HG03354 (cell line): ENCODE measurements around the gene ACSF3.

Source experiments
- ATAC-seq: cut with Tn5 transposase; IDR thresholded peaks from one replicate; pipeline ENCODE4 v1.9.1; 2021; ENCODE audit warnings: mild to moderate bottlenecking; ENCODE audit not compliant: unreplicated experiment, poor library complexity, severe bottlenecking

The ACSF3 gene

DNA sequence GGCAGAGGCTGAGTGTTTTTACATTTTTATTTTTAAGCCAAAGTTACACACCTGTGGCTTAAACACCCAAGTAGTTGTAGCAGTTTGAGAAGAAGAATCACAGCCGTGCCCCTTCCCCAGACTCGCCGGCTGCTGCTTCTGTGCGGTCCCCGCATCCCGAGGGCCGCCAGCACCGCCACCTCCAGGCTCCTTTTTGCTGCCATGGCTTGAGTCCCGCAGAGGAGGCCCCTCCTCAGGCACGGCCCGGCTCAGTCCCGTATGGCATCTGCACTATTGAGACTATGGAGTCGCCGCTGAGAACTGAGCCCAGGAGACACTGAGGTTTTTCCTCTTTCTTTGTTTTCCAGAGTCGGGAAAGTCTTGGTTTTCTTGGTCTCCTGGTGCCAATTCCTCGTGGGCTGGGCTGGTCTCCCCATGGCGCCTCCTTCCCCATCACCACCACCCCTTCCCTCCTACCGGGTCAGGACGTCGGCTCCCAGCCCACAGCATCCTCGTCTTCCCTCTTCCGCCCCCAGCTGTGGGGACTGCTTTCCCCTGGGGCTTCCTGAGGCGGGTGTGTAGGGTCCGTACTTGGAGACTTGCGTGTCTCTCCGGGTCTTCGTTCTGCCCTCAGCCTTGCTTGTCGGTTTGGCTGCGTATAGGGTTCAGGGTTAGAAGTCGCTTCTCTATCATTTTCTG lies 45.3 kb downstream of the ACSF3 start:
- no peak for ATAC-seq

DNA sequence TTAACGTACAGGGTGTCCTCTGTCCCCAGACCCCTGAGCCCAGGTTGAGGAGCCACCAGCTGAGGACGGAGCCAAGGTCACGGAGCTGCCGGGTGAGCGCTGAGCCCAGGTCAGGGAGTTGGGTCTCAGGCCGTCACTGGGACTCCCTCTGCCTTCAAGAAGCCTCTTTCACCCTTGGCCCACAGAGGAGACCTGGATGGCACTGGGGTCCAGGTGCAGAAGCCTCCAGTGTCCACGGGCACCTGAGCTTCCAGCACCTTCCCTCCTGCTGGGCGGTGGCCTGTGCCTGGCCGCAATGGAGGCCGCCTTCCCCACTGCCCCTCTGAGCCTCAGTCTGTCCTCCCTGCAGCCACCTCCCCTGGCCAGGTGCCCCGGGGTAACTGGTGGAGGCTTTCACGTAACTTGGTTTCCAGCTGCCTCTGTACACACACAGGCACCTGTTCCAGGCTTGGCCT lies 46.3 kb downstream of the ACSF3 start:
- ATAC-seq: no peak

DNA sequence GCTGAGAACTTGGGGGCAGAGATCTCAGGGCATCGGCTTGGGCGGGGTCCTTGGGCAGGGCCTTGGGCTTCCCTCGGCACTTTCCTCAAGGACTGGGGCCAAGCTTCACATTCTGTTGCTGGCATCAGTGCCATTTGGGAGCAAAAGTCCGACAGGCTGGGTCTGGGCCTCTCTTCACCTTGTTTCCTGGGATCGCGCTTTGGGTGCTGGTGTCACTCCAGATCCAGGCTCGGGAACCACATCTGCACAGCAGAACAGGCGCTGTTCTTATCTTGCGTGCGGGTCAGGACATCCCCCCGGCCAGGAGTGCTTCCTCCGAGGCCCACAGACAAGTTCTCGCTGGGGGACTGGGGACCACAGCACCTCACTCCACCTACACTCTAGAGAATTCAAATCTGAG lies 46.7 kb downstream of the ACSF3 start:
- ATAC-seq: no peak

DNA sequence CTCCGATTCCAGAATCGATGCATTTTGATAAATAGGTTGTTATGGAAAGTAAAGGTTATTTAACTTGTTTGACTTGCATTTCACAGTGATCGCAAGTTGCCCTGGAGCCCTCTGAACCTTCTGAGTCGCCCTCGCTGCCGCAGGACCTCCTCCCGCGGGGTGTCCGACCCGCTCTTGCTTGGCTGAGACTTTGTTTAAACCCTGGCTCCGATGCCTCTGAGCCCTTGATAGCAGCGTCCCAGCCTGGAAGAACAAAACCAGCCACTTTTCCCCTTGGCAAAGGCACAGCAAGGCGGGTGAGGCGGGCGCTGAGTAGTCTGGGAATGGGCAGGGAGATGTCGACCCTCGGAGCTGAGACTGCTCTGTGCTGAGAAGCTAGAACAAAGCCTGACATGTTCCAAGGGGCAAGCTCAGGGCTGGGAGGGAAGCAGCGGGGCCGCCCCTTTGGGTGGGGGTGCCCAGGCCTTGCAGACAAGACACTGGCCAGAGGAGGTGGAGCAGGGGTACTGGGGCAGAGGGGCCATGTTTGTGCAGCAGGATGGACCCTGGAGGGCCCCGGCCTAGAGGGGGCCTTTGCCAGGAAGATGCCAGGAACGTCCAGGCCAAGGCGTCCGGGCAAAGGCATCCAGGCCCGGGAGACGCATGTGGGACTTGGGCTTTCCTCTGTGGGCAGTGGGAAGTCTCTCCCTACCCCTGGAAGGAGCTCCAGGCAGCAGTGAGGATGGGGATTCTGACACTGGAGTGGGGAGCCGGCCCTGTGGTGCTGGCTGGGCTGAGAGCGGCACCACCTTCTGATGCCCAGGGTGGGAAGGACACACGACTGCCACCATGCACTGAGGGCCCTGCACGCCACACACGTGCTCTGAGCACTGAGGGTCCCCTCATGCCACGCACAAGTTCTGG lies 47.6 kb downstream of the ACSF3 start:
- ATAC-seq: no peak

DNA sequence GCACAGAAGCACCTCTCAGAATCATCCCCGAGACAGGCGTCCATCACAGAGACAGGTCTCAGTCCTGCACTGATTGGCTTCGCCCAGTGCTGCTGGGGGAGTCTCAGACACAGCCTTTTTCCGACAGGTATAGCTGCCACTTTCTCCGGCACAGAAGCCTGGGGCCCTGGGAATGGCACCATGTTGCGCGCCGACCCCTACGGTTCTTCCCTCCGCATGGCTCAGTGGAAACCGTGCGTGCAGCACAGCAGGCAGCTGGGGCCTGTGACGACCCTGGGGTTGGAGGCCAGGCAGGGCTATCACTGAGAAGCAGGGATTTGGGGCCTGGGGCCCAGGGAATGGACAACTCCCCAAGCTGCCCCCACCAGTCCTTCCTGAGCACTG lies 48.2 kb downstream of the ACSF3 start:
- no peak for ATAC-seq

DNA sequence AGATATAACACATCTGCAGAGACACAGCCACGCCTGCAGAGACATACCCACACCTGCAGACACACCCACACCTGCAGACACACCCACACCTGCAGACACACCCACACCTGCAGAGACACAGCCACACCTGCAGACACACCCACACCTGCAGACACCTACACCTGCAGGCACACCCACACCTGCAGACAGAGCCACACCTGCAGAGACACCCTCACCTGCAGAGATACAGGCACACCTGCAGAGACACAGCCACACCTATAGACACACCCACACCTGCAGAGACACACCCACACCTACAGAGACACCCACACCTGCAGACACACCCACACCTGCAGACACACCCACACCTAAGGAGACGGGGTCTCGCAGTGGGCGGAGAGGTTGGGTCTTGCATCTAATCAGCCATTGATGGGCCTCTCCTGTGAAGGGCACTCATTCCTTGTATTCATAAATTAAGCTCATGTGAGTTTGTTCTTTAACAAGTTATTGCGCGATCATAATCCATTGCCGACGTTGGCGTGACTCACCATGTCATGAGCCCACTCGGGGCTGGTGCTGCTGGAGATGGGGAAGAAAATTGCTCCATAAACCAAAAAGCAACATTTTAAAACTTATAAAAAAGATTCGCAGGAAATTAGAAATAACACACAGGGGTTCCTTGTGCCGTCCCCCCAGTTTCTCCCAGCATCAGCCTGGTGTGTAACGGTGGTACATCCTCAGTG lies 49.0 kb downstream of the ACSF3 start:
- ATAC-seq: no peak

DNA sequence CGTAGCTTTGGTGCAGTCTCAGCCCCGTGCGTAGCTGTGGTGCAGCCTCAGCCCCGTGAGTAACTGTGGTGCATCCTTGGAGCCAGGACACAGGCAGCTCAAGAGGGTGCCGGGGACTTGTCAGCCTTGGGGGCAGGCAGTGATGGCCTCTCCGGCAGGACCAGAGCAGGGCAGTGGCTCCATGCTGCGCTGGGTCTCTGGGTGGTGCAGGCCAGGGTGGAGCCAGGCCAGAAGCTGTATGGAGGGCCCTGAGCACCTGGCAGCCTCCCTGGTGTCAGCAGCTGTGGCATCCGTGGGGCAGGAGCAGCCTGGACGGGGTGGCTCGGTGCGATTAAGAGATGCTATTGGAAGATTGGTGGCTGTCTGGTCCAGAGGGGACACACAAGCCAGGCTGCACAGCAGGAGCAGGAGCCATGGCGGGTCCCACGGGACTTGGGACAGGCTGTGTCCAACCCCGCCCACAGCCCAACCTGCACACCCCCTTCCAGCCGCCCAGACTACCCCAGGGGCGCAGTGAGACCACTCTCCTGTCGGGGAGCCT lies 49.6 kb downstream of the ACSF3 start:
- no peak for ATAC-seq

DNA sequence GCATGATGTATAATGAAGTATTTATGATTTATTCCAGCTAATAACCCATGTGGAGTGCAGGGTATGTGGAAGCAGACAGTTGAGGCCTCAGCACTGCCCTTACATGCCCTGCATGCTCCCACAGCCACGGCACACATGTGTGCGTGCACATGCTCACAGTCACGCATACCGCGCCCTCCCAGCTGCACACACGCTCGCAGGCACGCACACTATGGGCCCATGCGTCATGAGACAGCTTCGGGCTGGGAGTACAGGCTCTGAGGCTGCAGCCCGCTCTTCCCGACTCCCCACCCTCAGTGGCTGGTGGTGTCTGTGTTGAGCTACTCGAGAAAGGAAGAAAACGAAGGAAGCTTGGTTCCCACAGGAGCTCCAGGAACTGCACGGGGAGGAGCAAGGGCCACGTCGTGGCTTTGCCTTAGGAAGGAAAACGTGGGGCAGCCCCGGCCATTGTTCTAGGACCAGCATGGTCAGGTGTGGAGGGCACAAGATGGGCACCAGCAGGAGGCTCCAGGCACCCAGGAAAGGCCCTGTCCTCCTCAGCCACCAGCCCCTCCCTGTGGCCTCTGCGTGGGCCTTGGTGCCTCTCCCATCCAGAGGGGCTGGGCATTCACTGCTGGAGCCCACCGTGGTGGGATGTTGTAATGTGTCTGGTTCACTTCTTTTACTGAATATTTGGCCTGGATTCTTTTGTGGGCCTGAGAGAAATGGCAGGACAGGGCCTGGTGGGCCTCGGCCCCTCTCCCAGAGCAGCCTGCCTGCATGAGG lies 50.4 kb downstream of the ACSF3 start:
- no peak for ATAC-seq

DNA sequence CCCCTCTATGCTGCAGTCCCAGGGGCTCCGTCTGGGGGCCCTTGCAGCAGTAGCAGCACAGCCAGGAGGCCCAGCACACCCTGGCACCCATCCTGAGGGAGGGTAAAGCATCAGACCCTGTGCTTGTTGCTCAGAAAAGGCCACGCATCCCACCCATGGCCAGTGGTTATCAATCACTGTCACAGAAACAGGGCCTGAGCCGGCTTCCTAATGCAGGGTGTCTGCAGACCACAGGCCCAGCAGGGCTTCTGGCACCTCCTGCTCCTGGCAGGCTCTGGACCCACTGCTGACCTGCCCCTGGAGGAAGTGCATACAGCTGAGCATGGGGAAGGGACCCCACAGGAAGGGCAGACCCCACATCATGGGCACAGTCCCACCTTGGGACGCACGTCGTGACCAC lies 51.0 kb downstream of the ACSF3 start:
- ATAC-seq: no peak

DNA sequence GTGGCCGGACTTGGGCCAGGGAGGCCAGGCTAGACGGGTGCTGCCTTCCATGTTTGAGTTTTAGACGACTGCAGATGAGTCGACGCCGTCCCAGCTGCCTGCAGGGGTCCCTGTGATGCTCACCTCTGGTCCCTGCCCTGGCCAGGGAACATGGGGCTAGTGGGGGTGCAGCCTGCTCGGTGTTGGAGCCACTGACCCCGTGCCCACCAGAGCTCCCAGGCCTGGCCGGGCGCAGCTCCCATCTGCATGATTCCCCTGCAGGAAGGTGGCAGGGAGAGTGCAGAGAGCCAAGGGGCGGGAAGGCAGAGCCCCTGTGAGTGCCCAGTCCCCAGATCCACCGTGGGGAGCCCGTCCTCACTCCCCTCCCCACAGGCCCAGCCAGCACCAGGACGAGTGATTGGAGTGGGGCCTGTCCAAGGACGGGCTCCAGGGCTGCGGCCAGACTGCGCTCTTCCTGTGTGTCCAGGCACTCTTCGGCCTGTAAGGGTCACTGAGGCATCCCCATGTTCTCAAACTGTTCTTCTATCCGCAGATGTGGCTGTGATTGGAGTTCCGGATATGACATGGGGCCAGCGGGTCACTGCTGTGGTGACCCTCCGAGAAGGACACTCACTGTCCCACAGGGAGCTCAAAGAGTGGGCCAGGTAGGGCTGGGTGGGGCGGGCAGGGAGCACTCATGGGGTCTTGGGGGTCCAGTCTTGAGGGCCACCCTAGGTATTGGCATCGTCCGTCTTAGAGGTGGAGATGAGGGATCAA lies 51.9 kb downstream of the ACSF3 start:
- ATAC-seq: no peak

DNA sequence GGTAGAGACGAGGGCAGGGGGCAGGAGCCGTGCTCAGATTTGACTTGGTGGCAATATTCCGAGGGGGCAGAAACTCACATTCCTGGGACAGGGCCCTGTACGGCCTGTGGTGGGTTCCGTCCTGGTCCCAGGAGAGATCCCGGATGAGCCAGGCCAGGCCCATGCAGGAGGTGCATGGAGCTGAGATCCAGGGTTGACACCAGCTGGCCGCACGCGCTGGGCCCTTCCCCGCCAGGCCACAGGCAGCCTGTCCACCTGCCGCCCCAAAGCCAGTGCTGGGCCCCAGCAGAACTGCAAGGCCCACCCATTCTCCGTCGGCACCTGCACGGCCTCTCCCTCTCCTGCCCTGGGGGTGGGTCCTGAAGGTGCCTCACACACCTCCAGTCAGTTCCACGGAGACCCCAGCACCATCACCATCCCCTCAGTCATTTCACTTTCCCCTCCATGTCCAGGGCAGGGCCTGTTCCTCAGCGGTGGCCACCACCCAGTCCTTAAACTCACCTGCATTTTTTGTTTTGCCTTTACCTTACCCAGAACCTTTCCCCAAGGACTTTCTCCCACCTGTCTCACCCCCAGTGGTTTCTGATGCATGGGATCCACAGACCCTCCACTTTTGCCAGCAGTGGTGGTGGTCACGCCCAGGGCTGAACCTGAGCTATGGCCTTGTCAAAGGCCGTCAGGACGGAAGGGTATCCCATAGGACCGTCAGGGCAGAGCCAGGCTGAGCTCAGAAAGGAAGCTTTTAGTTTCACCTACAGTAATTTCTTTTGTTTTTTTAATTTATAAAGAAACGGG lies 52.8 kb downstream of the ACSF3 start:
- ATAC-seq: no peak

DNA sequence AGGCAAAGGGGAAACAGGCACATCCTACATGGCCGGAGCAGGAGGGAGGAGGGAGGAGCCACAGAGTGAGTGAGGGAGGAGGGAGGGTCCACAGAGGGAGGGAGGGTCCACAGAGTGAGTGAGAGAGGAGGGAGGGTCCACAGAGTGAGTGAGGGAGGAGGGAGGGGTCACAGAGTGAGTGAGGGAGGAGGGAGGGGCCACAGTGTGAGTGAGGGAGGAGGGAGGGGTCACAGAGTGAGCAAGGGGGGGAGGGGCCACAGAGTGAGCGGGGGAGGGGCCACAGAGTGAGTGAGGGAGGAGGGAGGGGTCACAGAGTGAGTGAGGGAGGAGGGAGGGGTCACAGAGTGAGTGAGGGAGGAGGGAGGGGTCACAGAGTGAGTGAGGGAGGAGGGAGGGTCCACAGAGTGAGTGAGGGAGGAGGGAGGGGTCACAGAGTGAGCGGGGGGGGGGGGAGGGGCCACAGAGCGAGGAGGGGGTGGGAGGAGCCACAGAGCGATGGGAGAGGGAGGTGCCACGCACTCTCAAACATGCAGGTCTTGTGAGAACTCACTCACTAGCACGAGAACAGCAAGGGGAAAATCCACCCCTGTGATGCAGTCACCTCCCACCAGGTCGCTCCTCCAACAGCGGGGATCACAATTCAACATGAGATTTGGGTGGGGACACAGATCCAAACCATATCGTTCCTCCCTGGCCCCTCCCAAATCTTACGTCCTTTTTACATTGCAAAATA lies 53.6 kb downstream of the ACSF3 start:
- ATAC-seq: no peak

DNA sequence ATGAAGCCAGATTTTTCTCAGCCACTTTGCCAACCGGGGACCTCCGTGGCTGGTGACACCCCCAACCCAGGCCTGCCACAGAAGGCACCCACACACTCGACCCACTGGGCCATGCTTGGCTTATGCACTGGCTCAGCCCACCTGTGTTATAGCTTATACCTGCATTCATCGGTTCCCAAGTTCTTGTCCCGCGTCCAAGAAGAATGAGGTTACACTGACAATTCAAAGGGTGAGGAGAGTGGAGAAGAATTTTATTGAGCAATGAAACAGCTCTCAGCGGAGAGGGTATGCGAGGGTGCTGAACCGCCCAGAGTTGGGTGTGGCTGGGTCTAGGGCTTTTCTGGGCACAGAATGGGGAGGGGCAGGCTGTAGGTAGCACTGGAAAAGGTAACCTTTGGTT lies 55.7 kb downstream of the ACSF3 start:
- ATAC-seq: no peak

DNA sequence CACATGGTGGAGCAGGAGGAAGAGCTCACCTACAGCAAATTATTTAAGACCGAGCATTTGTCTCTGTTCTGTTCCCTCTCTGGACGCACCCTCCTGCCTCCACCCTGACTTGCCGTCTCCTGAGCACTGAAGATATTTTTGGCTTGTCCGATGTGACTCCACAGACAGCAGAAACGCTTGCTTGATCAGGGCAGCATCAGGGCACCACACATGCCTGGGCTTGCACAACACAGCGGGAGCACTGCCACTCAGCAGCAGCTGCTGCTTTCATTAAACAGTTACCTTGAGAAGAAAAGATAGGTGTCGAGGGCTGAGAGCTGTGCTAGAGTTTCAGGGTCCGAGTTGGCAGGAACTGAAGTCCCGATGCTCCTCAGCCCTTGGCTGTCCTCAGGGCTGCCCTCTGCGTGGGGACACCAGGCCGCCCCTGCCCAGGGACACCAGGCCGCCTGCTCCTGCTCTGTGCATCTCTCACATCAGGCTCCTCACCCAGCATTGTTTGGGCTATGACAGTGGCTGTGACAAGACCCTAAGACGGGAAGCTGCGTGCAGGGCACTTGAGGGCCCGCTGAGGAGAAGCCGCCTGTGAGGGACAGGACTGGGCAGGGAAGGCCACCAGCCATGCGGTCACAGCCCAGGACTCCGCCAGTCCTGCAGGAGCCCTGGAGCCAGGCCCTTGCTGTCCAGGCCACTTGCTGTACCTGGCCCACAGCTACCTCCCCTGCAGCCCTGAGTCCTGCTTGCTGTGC lies 56.6 kb downstream of the ACSF3 start:
- no peak for ATAC-seq

DNA sequence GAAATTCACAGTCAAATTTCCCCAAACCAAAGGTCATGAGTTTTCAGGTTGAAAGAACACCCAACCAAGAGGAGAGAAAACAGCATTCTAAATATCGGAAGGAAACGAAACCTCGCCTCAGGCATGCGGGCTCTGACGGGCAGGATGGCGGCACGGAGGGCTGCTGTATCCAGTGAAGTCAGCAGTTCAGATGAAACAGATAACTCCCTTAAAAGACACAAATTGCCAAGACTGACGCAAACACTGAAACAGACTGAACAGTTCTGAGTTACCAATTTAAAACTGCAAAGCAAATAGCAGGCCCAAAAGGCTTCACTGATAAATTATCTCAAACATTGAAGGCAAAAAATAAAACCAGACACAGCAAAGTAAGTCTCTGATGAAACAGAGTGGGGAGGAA lies 57.3 kb downstream of the ACSF3 start:
- ATAC-seq: no peak

DNA sequence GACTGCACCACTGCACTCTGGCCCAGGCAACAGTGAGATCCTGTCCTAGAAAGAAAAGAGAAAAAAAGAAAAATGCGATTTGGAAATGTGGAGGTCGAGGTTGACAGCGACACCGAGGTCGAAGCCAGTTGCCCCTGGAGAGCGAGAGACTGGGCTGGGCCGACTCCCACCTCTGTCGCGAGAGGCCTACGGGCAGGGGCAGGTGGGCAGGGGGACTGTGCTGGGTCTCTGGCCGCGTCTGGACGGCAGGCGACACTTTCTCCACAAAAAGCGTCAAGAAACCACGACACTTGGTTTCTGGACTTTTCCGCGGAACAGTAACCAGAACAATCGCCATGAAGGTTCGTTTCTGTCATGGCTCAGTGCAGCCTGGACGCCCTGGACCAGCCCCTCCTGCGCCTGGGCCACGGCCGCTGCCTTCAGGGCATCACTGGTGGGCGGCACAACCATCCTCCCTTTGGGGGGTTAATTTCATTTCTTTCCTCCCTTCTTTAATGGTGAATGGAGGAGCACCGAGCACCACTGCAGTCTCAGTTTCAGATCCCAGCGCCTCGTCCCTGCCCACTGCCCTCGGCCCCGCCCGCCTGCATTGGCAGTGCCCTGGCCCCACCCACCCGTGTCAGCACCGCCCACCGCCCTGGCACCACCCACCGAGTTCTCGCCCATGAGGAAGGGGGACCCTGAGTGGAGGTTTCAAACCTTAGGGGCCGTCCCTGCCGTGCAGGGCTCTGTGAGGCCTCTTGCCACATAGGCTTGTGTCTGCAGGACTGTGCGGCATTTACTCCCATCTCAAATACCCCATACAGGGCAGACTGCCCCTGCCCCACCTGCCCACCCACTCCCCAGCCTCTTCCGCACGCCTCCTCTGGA lies 59.4 kb downstream of the ACSF3 start:
- no peak for ATAC-seq
